ENCODE results near the gene ST3GAL4. TPM values are rescaled to one million over a fixed set of nuclear protein-coding genes. Genes with fewer than 3 reads are reported as not detected.

Gene ST3GAL4
- total RNA-seq, 6 experiments from 2014 or later, result 7.0 to 25.6 (median 17.5) TPM

- intact Hi-C loops (cut with DNase I), result no loop called here
Measured at GRCh38 chr11:126432065-126432461, 76.6 kb downstream of the ST3GAL4 start.

GRCh38 chr11:126432525-126432924 lies 77.0 kb downstream of the ST3GAL4 start:
- Histone ChIP-seq H3K27ac (no peak overlapping the region), H3K27me3 (no peaks in the 10 kb centered on the region), H3K36me3 (no peaks in the 10 kb centered on the region), H3K4me1 (no peaks in the 10 kb centered on the region), H3K9me3 (no peaks in the 10 kb centered on the region), H3K4me3 (no peak overlapping the region)
- WGBS (ENCODE audit: insufficient coverage, low coverage, low lambda C conversion rate, missing lambda C conversion rate), result 33% methylated on average over 1 of the region's 6 CpGs
- DNase-seq (no peak), ATAC-seq (peak; percentile 8 to 56 (median 43))
- TF ChIP-seq POLR2A (IDR thresholded peaks at IDR 0.05) (no peak), CTCF (IDR thresholded peaks at IDR 0.05) (no peak)
- intact Hi-C loops (cut with DNase I), result no loop called here

More at GRCh38 chr11:126432065-126432461, 76.6 kb downstream of the ST3GAL4 start:
- Histone ChIP-seq H3K36me3 (no peaks in the 10 kb centered on the region), H3K4me1 (no peaks in the 10 kb centered on the region), H3K27ac (no peak overlapping the region), H3K27me3 (no peaks in the 10 kb centered on the region), H3K4me3 (no peak overlapping the region), H3K9me3 (no peaks in the 10 kb centered on the region)
- ATAC-seq (no peak), DNase-seq (no peak)
- 80% methylated on average over 2 of the region's 3 CpGs for WGBS (ENCODE audit: insufficient coverage, low coverage, low lambda C conversion rate, missing lambda C conversion rate)
- TF ChIP-seq POLR2A (IDR thresholded peaks at IDR 0.05), result no peak
- TF ChIP-seq CTCF (IDR thresholded peaks at IDR 0.05), result no peak

GRCh38 chr11:126433244-126433846 lies 77.9 kb downstream of the ST3GAL4 start:
- DNase-seq (no peak), ATAC-seq (no peak)
- 88% methylated on average over 3 of the region's 11 CpGs for WGBS (ENCODE audit: insufficient coverage, low coverage, low lambda C conversion rate, missing lambda C conversion rate)
- Histone ChIP-seq H3K27ac (no peak overlapping the region), H3K4me3 (no peak overlapping the region), H3K36me3 (no peaks in the 10 kb centered on the region), H3K9me3 (no peaks in the 10 kb centered on the region), H3K4me1 (no peaks in the 10 kb centered on the region), H3K27me3 (no peaks in the 10 kb centered on the region)
- no peak for TF ChIP-seq CTCF (IDR thresholded peaks at IDR 0.05)
- TF ChIP-seq POLR2A (IDR thresholded peaks at IDR 0.05), result no peak
- intact Hi-C loops (cut with DNase I), result no loop called here

GRCh38 chr11:126433989-126434949 lies 78.8 kb downstream of the ST3GAL4 start:
- TF ChIP-seq POLR2A (IDR thresholded peaks at IDR 0.05) (no peak), CTCF (IDR thresholded peaks at IDR 0.05) (no peak)
- no peak for ATAC-seq
- Histone ChIP-seq H3K27ac (no peak overlapping the region), H3K9me3 (no peaks in the 10 kb centered on the region), H3K27me3 (no peaks in the 10 kb centered on the region), H3K36me3 (no peaks in the 10 kb centered on the region), H3K4me3 (no peak overlapping the region), H3K4me1 (no peaks in the 10 kb centered on the region)
- 78% methylated on average over 3 of the region's 16 CpGs for WGBS (ENCODE audit: insufficient coverage, low coverage, low lambda C conversion rate, missing lambda C conversion rate)
- DNase-seq, result no peak
- intact Hi-C loops (cut with DNase I), result no loop called here

Measured in right lobe of liver (tissue), 6 donors.